Liver (tissue), 9 donors: ENCODE measurements around the gene ACACA. TPM values are rescaled to one million over a fixed set of nuclear protein-coding genes. Genes with fewer than 3 reads are reported as not detected.

Source experiments
- DNase-seq: peaks from one replicate; pipeline ENCODE4 v3.0.0-alpha.2; 2017; ENCODE audit warnings: low spot score
- H3K27ac ChIP-seq, 2 donors: one replicate each; pipeline ENCODE4 v1.7.0; 2013; ENCODE audit warnings: inconsistent platforms in 2 of 2, low read length in 2 of 2, control low read depth in 1 of 2, low read depth in 1 of 2, mild to moderate bottlenecking in 1 of 2
- H3K27me3 ChIP-seq, 4 donors: one replicate each; pipeline versions ENCODE4 v1.6.1 to v1.7.0; 2013; ENCODE audit warnings: low read length in 3 of 4, inconsistent platforms in 1 of 4, mild to moderate bottlenecking in 1 of 4, moderate library complexity in 1 of 4; ENCODE audit not compliant: control insufficient read depth in 4 of 4, insufficient read depth in 4 of 4
- H3K36me3 ChIP-seq, 4 donors: one replicate each; pipeline versions ENCODE4 v1.6.1 to v1.7.0; 2013; ENCODE audit warnings: low read length in 3 of 4, mild to moderate bottlenecking in 3 of 4, low read depth in 1 of 4, moderate library complexity in 1 of 4; ENCODE audit not compliant: control insufficient read depth in 4 of 4, insufficient read depth in 3 of 4
- H3K4me1 ChIP-seq, 4 donors: one replicate each; pipeline versions ENCODE4 v1.6.1 to v1.7.0; 2013; ENCODE audit warnings: low read length in 3 of 4, mild to moderate bottlenecking in 3 of 4, moderate library complexity in 1 of 4; ENCODE audit not compliant: control insufficient read depth in 4 of 4, insufficient read depth in 4 of 4
- H3K4me3 ChIP-seq, 3 donors: one replicate each; pipeline versions ENCODE4 v1.6.1 to v1.7.0; 2013; ENCODE audit warnings: low read length in 3 of 3, control low read depth in 1 of 3, low read depth in 1 of 3, mild to moderate bottlenecking in 1 of 3
- H3K9ac ChIP-seq, 2 donors: one replicate each; pipeline ENCODE4 v1.7.0; 2013; ENCODE audit warnings: low read length in 2 of 2, mild to moderate bottlenecking in 2 of 2, moderate library complexity in 2 of 2, control low read depth in 1 of 2, low read depth in 1 of 2
- H3K9me3 ChIP-seq, 4 donors: one replicate each; pipeline versions ENCODE4 v1.6.1 to v1.7.0; 2013; ENCODE audit warnings: low read length in 3 of 4; ENCODE audit not compliant: control insufficient read depth in 4 of 4
- FOXA1 ChIP-seq: IDR thresholded peaks from 2 replicates; pipeline ENCODE4 v1.6.1; 2016; ENCODE audit warnings: antibody characterized with exemption
- FOXA2 ChIP-seq: IDR thresholded peaks from 2 replicates; pipeline ENCODE4 v1.6.1; 2016; ENCODE audit warnings: antibody characterized with exemption
- HNF4A ChIP-seq, 2 donors: conservative IDR thresholded peaks; 2 replicates each; pipeline ENCODE4 v1.6.1; 2016; ENCODE audit warnings: antibody characterized with exemption in 2 of 2, mild to moderate bottlenecking in 2 of 2
- HNF4G ChIP-seq: IDR thresholded peaks from 2 replicates; pipeline ENCODE4 v1.6.1; 2016; ENCODE audit warnings: antibody characterized with exemption
- JUND ChIP-seq, 2 donors: IDR thresholded peaks; 2 replicates each; pipeline ENCODE4 v1.6.1; 2016; ENCODE audit warnings: antibody characterized with exemption in 2 of 2
- NR2F2 ChIP-seq: IDR thresholded peaks from 2 replicates; pipeline ENCODE4 v1.6.1; 2016; ENCODE audit warnings: antibody characterized with exemption
- RAD21 ChIP-seq, 2 donors: IDR thresholded peaks; 2 replicates each; pipeline ENCODE4 v1.6.1; 2016; ENCODE audit warnings: antibody characterized with exemption in 2 of 2, mild to moderate bottlenecking in 2 of 2
- RXRA ChIP-seq, 2 donors: IDR thresholded peaks; 2 replicates each; pipeline ENCODE4 v1.6.1; 2017 to 2018; ENCODE audit warnings: antibody characterized with exemption in 2 of 2, mild to moderate bottlenecking in 1 of 2
- WGBS: extraction: QIAGEN DNeasy Blood & Tissue Kit; methylation state at CpG from one replicate; pipeline ENCODE4 v1.1.7; 2013; 5-methylcytosine and 5-hydroxymethylcytosine counted together
- polyA plus RNA-seq, 2 donors: library from polyadenylated mRNA; stranded (reverse) in 1 of 2; unstranded in 1 of 2; fragments of 200-250 nt in 1 of 2; fragments of >200 nt in 1 of 2; fragmentation: Nextera tagmentation in 1 of 2; extraction: Ambion mirVana in 1 of 2; gene quantifications; one replicate each; pipeline versions ENCODE4 v1.2.1 to v1.2.3, GENCODE V29; 2013 to 2015
- total RNA-seq, 2 donors: library from RNA; depleted of rRNA; stranded (reverse); fragments of >200 nt; gene quantifications; one replicate each; pipeline ENCODE4 v1.2.3, GENCODE V29; 2014
- TF ChIP-seq, protein P1 (sequence below): IDR thresholded peaks from 2 replicates; pipeline ENCODE4 v1.6.1; 2016; ENCODE audit warnings: antibody characterized with exemption
- TF ChIP-seq, protein P2 (sequence below): IDR thresholded peaks from 2 replicates; pipeline ENCODE4 v1.6.1; 2016; ENCODE audit warnings: antibody characterized with exemption, mild to moderate bottlenecking
- TF ChIP-seq, protein P3 (sequence below): fragments of 150-350 bp; IDR thresholded peaks from 2 replicates; pipeline ENCODE4 v1.5.1; 2017; ENCODE audit warnings: improper control_type of control experiment, low read depth, low read length; ENCODE audit not compliant: missing input control
- donor health status: healthy.
- donor health status: healthy.
- donor health status: healthy.
- donor health status: healthy.
- donor health status: healthy.

ACACA gene
- total and polyA plus RNA-seq, 4 donors, result 14.8 to 49.5 (median 31.2) TPM

DNA sequence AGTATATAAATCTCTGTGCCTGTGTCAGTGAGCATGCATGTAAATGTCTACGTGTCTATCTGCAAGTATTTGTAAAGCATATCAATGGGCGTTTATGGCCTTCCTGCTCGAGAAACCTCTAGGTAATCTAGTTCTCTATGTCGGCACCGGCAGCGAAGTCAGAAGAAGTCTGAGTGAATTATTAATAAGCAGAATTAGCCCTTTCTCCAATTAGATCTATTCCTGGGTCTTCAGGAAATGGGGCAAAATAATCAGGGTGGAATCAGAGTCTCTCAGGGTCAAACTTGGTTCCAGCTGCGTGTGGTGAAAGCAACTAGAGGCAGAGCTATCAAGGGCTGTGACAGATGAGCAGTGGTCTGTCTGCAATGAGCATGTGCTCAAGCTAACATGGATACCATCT, 30.9 kb downstream of the ACACA start, which contains the start of gene C17orf78:
C17orf78 (plus strand) TSS at position 280 of the 400 bp plus-strand sequence; CDS start at position 388, 108 bp downstream.
- TF ChIP-seq RAD21 (IDR thresholded peaks at IDR 0.05) (no peak), FOXA1 (no peak), HNF4A (conservative IDR thresholded peaks at IDR 0.05) (no peak), FOXA2 (no peak), HNF4G (no peak)
- TF ChIP-seq, protein P1, sequence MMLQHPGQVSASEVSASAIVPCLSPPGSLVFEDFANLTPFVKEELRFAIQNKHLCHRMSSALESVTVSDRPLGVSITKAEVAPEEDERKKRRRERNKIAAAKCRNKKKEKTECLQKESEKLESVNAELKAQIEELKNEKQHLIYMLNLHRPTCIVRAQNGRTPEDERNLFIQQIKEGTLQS, result no peak
- TF ChIP-seq, protein P2, sequence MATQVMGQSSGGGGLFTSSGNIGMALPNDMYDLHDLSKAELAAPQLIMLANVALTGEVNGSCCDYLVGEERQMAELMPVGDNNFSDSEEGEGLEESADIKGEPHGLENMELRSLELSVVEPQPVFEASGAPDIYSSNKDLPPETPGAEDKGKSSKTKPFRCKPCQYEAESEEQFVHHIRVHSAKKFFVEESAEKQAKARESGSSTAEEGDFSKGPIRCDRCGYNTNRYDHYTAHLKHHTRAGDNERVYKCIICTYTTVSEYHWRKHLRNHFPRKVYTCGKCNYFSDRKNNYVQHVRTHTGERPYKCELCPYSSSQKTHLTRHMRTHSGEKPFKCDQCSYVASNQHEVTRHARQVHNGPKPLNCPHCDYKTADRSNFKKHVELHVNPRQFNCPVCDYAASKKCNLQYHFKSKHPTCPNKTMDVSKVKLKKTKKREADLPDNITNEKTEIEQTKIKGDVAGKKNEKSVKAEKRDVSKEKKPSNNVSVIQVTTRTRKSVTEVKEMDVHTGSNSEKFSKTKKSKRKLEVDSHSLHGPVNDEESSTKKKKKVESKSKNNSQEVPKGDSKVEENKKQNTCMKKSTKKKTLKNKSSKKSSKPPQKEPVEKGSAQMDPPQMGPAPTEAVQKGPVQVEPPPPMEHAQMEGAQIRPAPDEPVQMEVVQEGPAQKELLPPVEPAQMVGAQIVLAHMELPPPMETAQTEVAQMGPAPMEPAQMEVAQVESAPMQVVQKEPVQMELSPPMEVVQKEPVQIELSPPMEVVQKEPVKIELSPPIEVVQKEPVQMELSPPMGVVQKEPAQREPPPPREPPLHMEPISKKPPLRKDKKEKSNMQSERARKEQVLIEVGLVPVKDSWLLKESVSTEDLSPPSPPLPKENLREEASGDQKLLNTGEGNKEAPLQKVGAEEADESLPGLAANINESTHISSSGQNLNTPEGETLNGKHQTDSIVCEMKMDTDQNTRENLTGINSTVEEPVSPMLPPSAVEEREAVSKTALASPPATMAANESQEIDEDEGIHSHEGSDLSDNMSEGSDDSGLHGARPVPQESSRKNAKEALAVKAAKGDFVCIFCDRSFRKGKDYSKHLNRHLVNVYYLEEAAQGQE, result no peak
- H3K4me3 ChIP-seq, result no peak within 1 kb of the TSS
- H3K4me1 ChIP-seq, result no peaks in the 10 kb centered on the region
- H3K36me3 ChIP-seq, result no peaks in the 10 kb centered on the region
- H3K9ac ChIP-seq, result no peak within 1 kb of the TSS
- DNase-seq, result no peak
- H3K27ac ChIP-seq, result no peak within 1 kb of the TSS
- no peaks in the 10 kb centered on the region for H3K27me3 ChIP-seq
- WGBS, result 93% methylated on average over 7 of the region's 7 CpGs
- H3K9me3 ChIP-seq, result no peaks in the 10 kb centered on the region

DNA sequence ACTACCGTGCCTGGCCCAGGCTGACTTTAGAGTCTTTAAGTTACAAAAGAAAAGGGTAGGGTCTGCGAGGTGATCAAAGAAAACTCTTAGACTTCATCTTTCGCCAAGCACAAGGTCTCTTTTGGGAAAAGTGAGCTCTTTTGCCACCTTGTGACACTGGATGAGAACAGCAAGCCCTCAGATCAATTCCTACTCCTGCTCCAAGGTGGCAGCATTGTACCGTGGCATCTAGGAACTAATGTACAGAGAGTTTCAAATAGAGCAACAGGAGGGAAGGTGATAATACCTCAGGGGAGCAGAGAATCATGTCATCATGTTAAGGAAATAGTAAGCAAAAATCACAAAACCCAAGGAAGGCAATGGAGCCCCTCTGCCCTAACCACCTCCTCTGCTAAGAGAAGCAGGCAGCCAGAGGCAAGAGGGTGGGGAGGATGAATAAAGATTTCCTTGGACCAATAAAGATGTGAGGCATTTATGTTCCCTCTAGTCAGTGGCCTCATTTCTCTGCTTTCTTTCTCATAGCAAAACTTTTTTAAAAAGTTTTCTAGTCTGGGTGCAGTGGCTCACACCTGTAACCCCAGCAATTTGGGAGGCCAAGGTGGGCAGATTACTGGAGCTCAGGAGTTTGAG, 33.0 kb downstream of the ACACA start:
- TF ChIP-seq FOXA2 (peak; percentile 2), RXRA (IDR thresholded peaks at IDR 0.05) (peak in 1 of 2 donors; percentile 40), HNF4A (conservative IDR thresholded peaks at IDR 0.05) (peak; percentile 33 to 63), RAD21 (IDR thresholded peaks at IDR 0.05) (peak; percentile 100), NR2F2 (no peak), JUND (IDR thresholded peaks at IDR 0.05) (no peak), HNF4G (no peak)
- TF ChIP-seq, protein P1, result peak; percentile 35
- TF ChIP-seq, protein P3, sequence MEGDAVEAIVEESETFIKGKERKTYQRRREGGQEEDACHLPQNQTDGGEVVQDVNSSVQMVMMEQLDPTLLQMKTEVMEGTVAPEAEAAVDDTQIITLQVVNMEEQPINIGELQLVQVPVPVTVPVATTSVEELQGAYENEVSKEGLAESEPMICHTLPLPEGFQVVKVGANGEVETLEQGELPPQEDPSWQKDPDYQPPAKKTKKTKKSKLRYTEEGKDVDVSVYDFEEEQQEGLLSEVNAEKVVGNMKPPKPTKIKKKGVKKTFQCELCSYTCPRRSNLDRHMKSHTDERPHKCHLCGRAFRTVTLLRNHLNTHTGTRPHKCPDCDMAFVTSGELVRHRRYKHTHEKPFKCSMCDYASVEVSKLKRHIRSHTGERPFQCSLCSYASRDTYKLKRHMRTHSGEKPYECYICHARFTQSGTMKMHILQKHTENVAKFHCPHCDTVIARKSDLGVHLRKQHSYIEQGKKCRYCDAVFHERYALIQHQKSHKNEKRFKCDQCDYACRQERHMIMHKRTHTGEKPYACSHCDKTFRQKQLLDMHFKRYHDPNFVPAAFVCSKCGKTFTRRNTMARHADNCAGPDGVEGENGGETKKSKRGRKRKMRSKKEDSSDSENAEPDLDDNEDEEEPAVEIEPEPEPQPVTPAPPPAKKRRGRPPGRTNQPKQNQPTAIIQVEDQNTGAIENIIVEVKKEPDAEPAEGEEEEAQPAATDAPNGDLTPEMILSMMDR, result peak; percentile 100
- Histone ChIP-seq H3K4me3 (no peak overlapping the region), H3K9ac (peak overlapping the region in 1 of 2 donors; percentile 39), H3K9me3 (no peaks in the 10 kb centered on the region), H3K36me3 (no peaks in the 10 kb centered on the region), H3K4me1 (peaks cover 0 to 4% (median 2%) of the 10 kb centered on the region in 4 donors), H3K27ac (no peak overlapping the region), H3K27me3 (no peaks in the 10 kb centered on the region)
- 4% methylated on average over 4 of the region's 4 CpGs for WGBS
- peak; percentile 60 for DNase-seq
